ENCODE data around the gene SLC6A6. TPM values are rescaled to one million over a fixed set of nuclear protein-coding genes. Genes with fewer than 3 reads are reported as not detected.

SLC6A6 gene
- total and polyA plus RNA-seq, 10 of the 15 experiments (the other 5 are each of a cell fraction or from before 2014, with no cell fraction given) = 5.6 to 47.0 (median 20.2) TPM

- peaks cover 6% of the 10 kb centered on the region for H3K4me1 ChIP-seq (ENCODE audit: control insufficient read depth, insufficient read depth, low read length)
- no peaks in the 10 kb centered on the region for H4K20me1 ChIP-seq (ENCODE audit: control insufficient read depth, insufficient read depth)
- no peak for DNase-seq (ENCODE audit: low read depth, low spot score)
- no peak overlapping the region for H3K9ac ChIP-seq (ENCODE audit: control insufficient read depth, insufficient read depth, low read length)
- no peak overlapping the region for H3K4me2 ChIP-seq (ENCODE audit: control insufficient read depth, insufficient read depth)
- H3K79me2 ChIP-seq (ENCODE audit: control insufficient read depth, insufficient read depth, low read length) = no peaks in the 10 kb centered on the region
- no peaks in the 10 kb centered on the region for H3K9me3 ChIP-seq (replicated peaks; ENCODE audit: control insufficient read depth, insufficient read depth, low read length)
- H3K27me3 ChIP-seq (replicated peaks in 1 of 2; ENCODE audit: control insufficient read depth in 2 of 2, insufficient read depth in 2 of 2, low read length in 1 of 2) = no peaks in the 10 kb centered on the region
- no peak overlapping the region for H3K27ac ChIP-seq (ENCODE audit: control insufficient read depth, insufficient read depth)
- in situ Hi-C loops (cut with MboI) (no loop called here), intact Hi-C loops (cut with micrococcal nuclease; ENCODE audit: unreplicated experiment) (no loop called here)
- WGBS (ENCODE audit: insufficient coverage, insufficient replicate concordance, low lambda C conversion rate, missing lambda C conversion rate) = 89% methylated on average over 10 of the region's 10 CpGs
- H2AFZ ChIP-seq (ENCODE audit: control insufficient read depth, low read depth, low read length) = no peak overlapping the region
- SMC1A ChIA-PET (ENCODE audit: uncharacterized antibody, unreplicated experiment) = no interaction called here
- BruUV-seq (replicated peaks) = no TSS peak
- CTCF ChIA-PET = no interaction called here
- no peak overlapping the region for H3K4me3 ChIP-seq
- FAIRE-seq = no peak
- no peak for ATAC-seq
- POLR2A ChIA-PET = no interaction called here
- peaks cover 4 to 13% of the 10 kb centered on the region in 2 experiments; a peak in 3 of 4 replicates for H3K36me3 ChIP-seq (ENCODE audit: control insufficient read depth in 2 of 2, insufficient read depth in 2 of 2, low read length in 1 of 2)
- RAD21 ChIA-PET (ENCODE audit: unreplicated experiment) = no interaction called here
- TF ChIP-seq ZNF274 (IDR thresholded peaks at IDR 0.05; ENCODE audit: insufficient read depth, insufficient read length) = no peak
- TF ChIP-seq CHD1 (IDR thresholded peaks at IDR 0.05; ENCODE audit: low read depth, low read length) = no peak
- TF ChIP-seq TCF12 (IDR thresholded peaks at IDR 0.05; ENCODE audit: low read depth, low read length) = no peak
- no peak for TF ChIP-seq ZSCAN29 (IDR thresholded peaks at IDR 0.05)
- TF ChIP-seq HCFC1 (IDR thresholded peaks at IDR 0.05; ENCODE audit: low read length) = no peak
- no peak for TF ChIP-seq PBX3 (IDR thresholded peaks at IDR 0.05; ENCODE audit: insufficient replicate concordance, low read depth, low read length)
- TF ChIP-seq WRNIP1 (IDR thresholded peaks at IDR 0.05; ENCODE audit: borderline replicate concordance, low read depth, low read length) = no peak
- no peak for TF ChIP-seq CEBPZ (IDR thresholded peaks at IDR 0.05; ENCODE audit: low read depth, low read length)
- no peak for TF ChIP-seq SMAD1 (IDR thresholded peaks at IDR 0.05; ENCODE audit: low read depth, partially characterized antibody)
- no peak for TF ChIP-seq ZNF592 (IDR thresholded peaks at IDR 0.05)
Observed at GRCh38 chr3:14481018-14481645, 78.7 kb downstream of the SLC6A6 start.

Measured in GM12878 (cell line).